Measurements from ENCODE around the gene TGM1.

GRCh38 chr14:24300326-24300980, 37.5 kb upstream of the TGM1 start:
- no peak for TF ChIP-seq JUN (IDR thresholded peaks at IDR 0.05)
- no peak for TF ChIP-seq CTCF (IDR thresholded peaks at IDR 0.05)
- no peak for TF ChIP-seq REST (IDR thresholded peaks at IDR 0.05)
- no peak for TF ChIP-seq POLR2A (IDR thresholded peaks at IDR 0.05; ENCODE audit: low read length)
- no peak for TF ChIP-seq EP300 (IDR thresholded peaks at IDR 0.05)
- no peak for TF ChIP-seq MAX (IDR thresholded peaks at IDR 0.05)
